NB4 (cell line): ENCODE data around the gene SHROOM2.
A peak's percentile ranks its signal among the peaks of the same experiment; 100 is the strongest.

Experiments
- DNase-seq: peaks from one replicate; pipeline ENCODE4 v3.0.0; 2010; ENCODE audit warnings: low read depth
- H3K4me3 ChIP-seq: one replicate; pipeline ENCODE4 v1.5.1; 2011; ENCODE audit warnings: mild to moderate bottlenecking, low read depth, low read length, moderate library complexity
- MYC ChIP-seq: IDR thresholded peaks from 2 replicates; pipeline ENCODE4 v1.6.1; 2011; ENCODE audit warnings: low read depth, low read length
- POLR2A ChIP-seq: IDR thresholded peaks from 2 replicates; pipeline ENCODE4 v1.6.1; 2011; ENCODE audit warnings: mild to moderate bottlenecking; ENCODE audit not compliant: insufficient read length; ENCODE audit errors: extremely low read depth
- TF ChIP-seq, protein P1 (sequence below): IDR thresholded peaks from one replicate; pipeline ENCODE4 v1.5.1; 2012; ENCODE audit warnings: low read depth, low read length
- TF ChIP-seq, protein P2 (sequence below): IDR thresholded peaks from 2 replicates; pipeline ENCODE4 v1.6.1; 2011; ENCODE audit warnings: low read depth, low read length

SHROOM2 gene

DNA sequence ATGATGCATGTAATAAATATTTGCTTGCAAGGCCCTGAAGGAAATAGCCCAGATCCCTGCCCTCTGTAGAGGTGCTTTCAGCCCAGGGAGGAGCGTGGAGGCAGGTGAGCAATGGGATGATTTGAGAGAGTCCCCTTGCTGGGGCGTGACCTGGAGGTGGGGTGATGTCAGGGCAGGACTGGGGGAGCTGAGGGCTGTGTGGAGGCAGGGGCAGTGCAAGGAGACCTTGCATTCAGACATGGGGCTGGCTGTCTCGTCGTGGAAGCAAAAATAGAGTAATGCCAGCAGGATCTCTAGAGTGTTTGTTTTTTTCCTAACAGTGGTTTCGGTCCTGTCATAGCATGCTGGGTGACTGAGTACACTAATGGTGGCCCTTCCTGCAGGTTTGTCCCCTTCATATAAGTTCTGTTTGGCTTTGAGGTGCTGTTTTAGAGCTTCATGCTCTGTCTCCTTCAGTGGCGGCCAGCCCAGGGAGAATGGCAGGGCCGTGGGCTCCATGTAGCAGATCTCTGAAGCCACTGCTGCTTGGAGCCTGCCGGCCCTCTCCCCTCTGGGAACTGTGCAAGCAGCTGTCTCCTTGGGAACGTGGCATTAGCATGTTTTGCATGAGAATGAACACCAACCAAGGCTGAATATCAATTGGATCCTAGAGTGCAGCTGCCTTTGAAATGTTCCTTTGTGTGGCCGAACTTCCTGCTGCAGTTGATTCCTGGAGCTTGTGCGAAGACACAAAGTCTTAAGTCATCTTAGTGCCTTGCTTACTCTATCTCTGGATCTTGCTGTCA is 141.7 kb downstream of the SHROOM2 start:
- H3K4me3 ChIP-seq, result no peak overlapping the region
- TF ChIP-seq MYC, result no peak
- no peak for TF ChIP-seq POLR2A
- TF ChIP-seq, protein P1, sequence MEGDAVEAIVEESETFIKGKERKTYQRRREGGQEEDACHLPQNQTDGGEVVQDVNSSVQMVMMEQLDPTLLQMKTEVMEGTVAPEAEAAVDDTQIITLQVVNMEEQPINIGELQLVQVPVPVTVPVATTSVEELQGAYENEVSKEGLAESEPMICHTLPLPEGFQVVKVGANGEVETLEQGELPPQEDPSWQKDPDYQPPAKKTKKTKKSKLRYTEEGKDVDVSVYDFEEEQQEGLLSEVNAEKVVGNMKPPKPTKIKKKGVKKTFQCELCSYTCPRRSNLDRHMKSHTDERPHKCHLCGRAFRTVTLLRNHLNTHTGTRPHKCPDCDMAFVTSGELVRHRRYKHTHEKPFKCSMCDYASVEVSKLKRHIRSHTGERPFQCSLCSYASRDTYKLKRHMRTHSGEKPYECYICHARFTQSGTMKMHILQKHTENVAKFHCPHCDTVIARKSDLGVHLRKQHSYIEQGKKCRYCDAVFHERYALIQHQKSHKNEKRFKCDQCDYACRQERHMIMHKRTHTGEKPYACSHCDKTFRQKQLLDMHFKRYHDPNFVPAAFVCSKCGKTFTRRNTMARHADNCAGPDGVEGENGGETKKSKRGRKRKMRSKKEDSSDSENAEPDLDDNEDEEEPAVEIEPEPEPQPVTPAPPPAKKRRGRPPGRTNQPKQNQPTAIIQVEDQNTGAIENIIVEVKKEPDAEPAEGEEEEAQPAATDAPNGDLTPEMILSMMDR, result no peak
- TF ChIP-seq, protein P2, sequence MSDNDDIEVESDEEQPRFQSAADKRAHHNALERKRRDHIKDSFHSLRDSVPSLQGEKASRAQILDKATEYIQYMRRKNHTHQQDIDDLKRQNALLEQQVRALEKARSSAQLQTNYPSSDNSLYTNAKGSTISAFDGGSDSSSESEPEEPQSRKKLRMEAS, result no peak
- DNase-seq, result no peak

DNA sequence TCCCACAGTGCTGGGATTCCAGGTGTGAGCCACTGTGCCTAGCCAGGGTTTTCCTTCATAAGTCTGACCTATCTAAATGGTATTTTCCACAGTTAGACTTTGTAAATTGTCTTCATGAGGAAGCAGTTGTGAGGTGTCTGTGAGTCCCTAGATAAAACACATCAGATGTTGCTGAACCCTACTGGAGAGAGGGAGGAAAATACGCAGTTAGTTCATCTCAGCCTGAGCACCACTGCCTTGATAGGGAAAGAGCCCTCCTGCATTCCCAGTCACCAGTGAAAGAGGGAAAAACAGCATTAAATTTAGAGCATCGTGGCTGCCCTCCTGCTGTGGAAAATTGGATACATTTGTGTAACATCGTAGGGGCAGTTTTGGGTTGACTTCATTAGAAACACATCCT is 149.2 kb downstream of the SHROOM2 start:
- TF ChIP-seq MYC (no peak), POLR2A (no peak)
- TF ChIP-seq, protein P1, result no peak
- TF ChIP-seq, protein P2, result no peak
- H3K4me3 ChIP-seq, result no peak overlapping the region
- DNase-seq, result no peak

DNA sequence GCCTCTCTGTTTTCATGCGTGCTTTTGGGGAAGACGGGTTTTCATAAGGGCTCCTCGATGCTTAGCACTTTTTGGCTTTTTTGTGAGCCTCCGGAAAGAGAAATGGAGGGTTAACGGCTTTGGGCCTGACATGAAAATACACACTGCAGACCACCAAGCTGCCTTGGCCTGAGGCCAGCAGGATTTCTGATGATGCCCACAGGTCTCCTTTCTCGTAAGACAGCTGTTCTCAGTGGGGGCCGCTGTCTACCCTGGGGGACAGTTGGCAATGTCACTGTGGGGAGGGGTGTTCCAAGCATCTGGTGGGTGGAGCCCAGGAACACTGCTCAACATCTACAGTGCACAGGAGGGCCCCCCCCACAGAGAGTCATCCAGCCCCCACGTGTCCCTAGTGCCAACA is 151.5 kb downstream of the SHROOM2 start:
- TF ChIP-seq POLR2A, result no peak
- TF ChIP-seq, protein P1, result no peak
- TF ChIP-seq, protein P2, result no peak
- TF ChIP-seq MYC, result no peak
- no peak for DNase-seq
- no peak overlapping the region for H3K4me3 ChIP-seq

DNA sequence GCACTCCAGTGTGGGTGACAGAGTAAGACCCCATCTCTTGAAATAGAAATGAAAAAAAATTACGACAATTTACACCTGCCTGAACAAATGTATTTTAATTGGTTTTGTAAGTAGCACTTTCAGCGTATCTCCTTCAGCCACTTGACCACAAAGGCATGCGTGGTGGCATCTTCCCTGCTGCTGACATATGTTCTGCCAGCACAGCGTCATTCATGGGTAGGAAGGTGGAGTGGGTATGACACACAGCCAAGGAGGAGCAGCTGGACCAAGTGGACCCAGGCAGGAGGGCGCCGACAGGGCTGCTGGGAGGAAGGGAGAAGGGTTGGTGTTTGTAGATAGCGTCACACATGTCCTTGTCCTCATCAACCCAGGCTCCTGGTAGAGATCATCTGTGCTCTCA is 152.3 kb downstream of the SHROOM2 start:
- no peak overlapping the region for H3K4me3 ChIP-seq
- no peak for DNase-seq
- TF ChIP-seq POLR2A (no peak), MYC (no peak)
- TF ChIP-seq, protein P2, result no peak
- TF ChIP-seq, protein P1, result no peak

DNA sequence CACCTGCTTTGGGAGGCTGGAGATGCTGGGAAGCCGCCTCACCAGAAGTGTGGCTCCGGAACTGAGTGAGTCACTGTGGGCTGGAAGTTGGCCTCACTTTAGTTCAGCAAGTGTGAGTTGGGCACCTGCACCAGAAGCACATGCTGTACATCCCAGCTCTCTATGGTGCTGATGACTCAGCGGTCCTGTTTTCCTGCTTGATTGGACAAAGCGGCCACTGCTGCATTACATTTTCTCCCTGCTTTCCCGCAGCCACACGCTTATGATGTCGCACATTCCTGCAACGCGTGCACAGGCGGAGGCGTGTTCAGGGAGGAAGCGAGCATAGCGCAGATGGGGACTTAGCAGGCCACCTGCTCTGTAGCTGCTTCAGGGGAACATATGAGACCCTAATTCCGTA is 154.2 kb downstream of the SHROOM2 start:
- TF ChIP-seq, protein P1, result no peak
- TF ChIP-seq, protein P2, result 0 out of 2 replicates have a peak, but pooled peaks have one; percentile 47
- peak; percentile 68 for DNase-seq
- H3K4me3 ChIP-seq, result no peak overlapping the region

DNA sequence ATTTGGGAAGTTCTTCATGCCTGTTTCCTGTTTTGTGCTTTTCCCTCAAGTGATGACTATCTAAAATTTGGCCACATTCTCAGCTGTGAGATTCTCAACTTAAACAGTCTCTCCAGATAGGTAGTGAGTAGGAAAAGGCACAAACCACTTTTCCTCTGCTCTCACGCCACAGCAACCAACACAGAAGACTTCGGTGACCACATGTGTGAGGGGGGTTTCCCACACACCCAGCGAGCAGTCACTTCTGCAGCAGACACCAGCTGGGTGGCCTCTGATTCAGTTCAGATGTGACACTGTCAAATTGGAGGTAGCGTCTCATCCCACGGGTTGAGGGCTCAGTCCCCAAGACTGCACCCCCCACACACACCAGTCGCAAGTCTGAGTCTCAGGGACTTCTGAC is 155.9 kb downstream of the SHROOM2 start:
- peak; percentile 81 for DNase-seq
- no peak overlapping the region for H3K4me3 ChIP-seq
- TF ChIP-seq, protein P2, result no peak
- TF ChIP-seq POLR2A, result no peak
- TF ChIP-seq, protein P1, result no peak
- TF ChIP-seq MYC, result no peak
